Kidney (tissue), 14 donors: ENCODE data around the gene PKD2. TPM values are rescaled to one million over a fixed set of nuclear protein-coding genes. Genes with fewer than 3 reads are reported as not detected.
A peak's percentile ranks its signal among the peaks of the same experiment; 100 is the strongest.

Experiments
- DNase-seq, 5 donors: peaks; one replicate each; pipeline ENCODE4 v3.0.0-alpha.2; 2013 to 2020
- FAIRE-seq: peaks from 2 replicates; lab custom pipeline; 2012; peaks lifted over from hg19 to GRCh38; lab: Jason Lieb, UNC
- H3K27ac ChIP-seq, 2 donors: one replicate each; pipeline ENCODE4 v1.7.0; 2013; ENCODE audit warnings: low read depth in 2 of 2, low read length in 2 of 2, inconsistent platforms in 1 of 2
- H3K27me3 ChIP-seq: one replicate; pipeline ENCODE4 v1.7.1; 2013; ENCODE audit warnings: low read length, inconsistent platforms; ENCODE audit not compliant: control insufficient read depth, insufficient read depth
- H3K36me3 ChIP-seq, 3 donors: one replicate each; pipeline versions ENCODE4 v1.7.0 to v1.7.1; 2013; ENCODE audit warnings: low read length in 3 of 3, control low read depth in 1 of 3, inconsistent platforms in 1 of 3; ENCODE audit not compliant: insufficient read depth in 3 of 3, control insufficient read depth in 2 of 3
- H3K4me1 ChIP-seq, 3 donors: one replicate each; pipeline versions ENCODE4 v1.7.0 to v1.7.1; 2013; ENCODE audit warnings: low read length in 3 of 3, inconsistent platforms in 1 of 3, low read depth in 1 of 3; ENCODE audit not compliant: control insufficient read depth in 2 of 3, insufficient read depth in 2 of 3
- H3K4me3 ChIP-seq, 3 donors: one replicate each; pipeline versions ENCODE4 v1.7.0 to v1.8.1; 2013; ENCODE audit warnings: low read length in 3 of 3, control low read depth in 1 of 3, inconsistent platforms in 1 of 3
- H3K9ac ChIP-seq, 3 donors: one replicate each; pipeline versions ENCODE4 v1.7.0 to v1.7.1; 2013; ENCODE audit warnings: low read length in 3 of 3, control low read depth in 1 of 3, inconsistent platforms in 1 of 3
- H3K9me3 ChIP-seq, 3 donors: one replicate each; pipeline versions ENCODE4 v1.7.0 to v1.7.1; 2013; ENCODE audit warnings: low read length in 3 of 3, control low read depth in 1 of 3, inconsistent platforms in 1 of 3; ENCODE audit not compliant: control insufficient read depth in 2 of 3, insufficient read depth in 1 of 3
- intact Hi-C: fragments of 100-400 bp; cut with DNase I; formaldehyde crosslinking; loops from one replicate; pipeline ENCODE4 v1.11.1; 2022
- polyA plus RNA-seq: library from polyadenylated mRNA; stranded (reverse); fragments of 350-450 nt; fragmentation: Illumina TruSeq; extraction: RNeasy Lipid Tissue Mini Kit (QIAGEN cat#74804); gene quantifications from one replicate; pipeline ENCODE4 v1.2.3, GENCODE V29; 2014; ENCODE audit warnings: low read depth, low replicate concordance; ENCODE audit not compliant: insufficient read depth
- total RNA-seq: library from RNA; stranded (reverse); fragmentation: NEBNext Ultra II Directional; extraction: Animal tissue kit (Norgen Biotek cat#: 25700); gene quantifications from one replicate; pipeline ENCODE4 v1.2.1, GENCODE V29; 2021
- TF ChIP-seq, protein P1 (sequence below): IDR thresholded peaks from 3 replicates; pipeline ENCODE4 v1.5.1; 2012; ENCODE audit warnings: mild to moderate bottlenecking, moderate library complexity, borderline replicate concordance; ENCODE audit not compliant: insufficient read depth; ENCODE audit errors: extremely low read depth
- donor health status: control.
- donor health status: control.
- donor health status: control.
- donor health status: control.
- donor health status: control.
- donor health status: DM: yes; HTN: yes; CAD: no.
- donor health status: Normal renal cell carcinoma (clear cell type).

PKD2 gene
- total and polyA plus RNA-seq, 2 donors from 2014 or later: 21.2 to 92.6 TPM

DNA sequence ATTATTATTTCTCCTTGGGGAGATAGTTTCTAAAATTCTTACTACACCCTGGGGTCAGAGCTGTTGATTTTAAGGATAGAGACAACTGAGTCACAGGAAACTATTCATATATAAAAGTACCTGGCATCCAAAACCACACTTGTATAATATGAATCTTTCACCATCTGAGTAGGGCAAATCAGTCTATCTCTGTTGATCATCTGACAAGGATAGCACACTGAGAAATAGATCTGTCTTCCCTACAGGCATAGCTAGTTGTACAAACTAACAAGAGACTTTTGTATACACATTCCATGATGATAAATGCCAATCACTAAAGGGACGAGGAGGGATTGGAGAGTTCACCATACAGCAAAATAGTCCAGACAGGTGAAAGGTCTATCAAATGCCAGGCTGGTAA lies 30.0 kb downstream of the PKD2 start:
- Histone ChIP-seq H3K36me3 (peaks cover 18 to 61% (median 37%) of the 10 kb centered on the region in 3 donors), H3K4me1 (peaks cover 0 to 4% (median 0%) of the 10 kb centered on the region in 3 donors), H3K9me3 (no peaks in the 10 kb centered on the region), H3K27ac (no peak overlapping the region), H3K9ac (no peak overlapping the region), H3K27me3 (no peaks in the 10 kb centered on the region), H3K4me3 (no peak overlapping the region)
- TF ChIP-seq, protein P1, sequence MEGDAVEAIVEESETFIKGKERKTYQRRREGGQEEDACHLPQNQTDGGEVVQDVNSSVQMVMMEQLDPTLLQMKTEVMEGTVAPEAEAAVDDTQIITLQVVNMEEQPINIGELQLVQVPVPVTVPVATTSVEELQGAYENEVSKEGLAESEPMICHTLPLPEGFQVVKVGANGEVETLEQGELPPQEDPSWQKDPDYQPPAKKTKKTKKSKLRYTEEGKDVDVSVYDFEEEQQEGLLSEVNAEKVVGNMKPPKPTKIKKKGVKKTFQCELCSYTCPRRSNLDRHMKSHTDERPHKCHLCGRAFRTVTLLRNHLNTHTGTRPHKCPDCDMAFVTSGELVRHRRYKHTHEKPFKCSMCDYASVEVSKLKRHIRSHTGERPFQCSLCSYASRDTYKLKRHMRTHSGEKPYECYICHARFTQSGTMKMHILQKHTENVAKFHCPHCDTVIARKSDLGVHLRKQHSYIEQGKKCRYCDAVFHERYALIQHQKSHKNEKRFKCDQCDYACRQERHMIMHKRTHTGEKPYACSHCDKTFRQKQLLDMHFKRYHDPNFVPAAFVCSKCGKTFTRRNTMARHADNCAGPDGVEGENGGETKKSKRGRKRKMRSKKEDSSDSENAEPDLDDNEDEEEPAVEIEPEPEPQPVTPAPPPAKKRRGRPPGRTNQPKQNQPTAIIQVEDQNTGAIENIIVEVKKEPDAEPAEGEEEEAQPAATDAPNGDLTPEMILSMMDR: no peak
- DNase-seq (no peak), FAIRE-seq (no peak)
- intact Hi-C loops: loop anchor here (5.0 kb wide), 1 partner anchor 175 kb away; no protein-coding TSS in a partner anchor

DNA sequence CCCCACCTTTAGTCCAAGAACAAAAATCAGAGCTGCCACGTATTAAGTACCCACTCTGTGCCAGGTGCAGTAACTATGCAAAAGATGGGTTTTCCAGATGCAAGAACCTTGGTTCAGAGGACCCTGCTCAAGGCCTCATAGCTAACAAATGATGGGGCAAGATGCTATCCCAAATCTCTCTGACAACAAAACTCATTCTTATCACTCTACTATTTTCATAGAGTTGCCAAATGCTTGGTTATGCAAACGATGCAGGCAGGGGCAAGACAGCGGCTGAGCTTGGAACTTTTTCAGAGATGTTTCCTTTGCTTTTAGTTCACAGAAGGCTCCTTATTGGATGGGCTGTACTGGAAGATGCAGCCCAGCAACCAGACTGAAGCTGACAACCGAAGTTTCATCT lies 30.5 kb downstream of the PKD2 start:
- TF ChIP-seq, protein P1: no peak
- H3K9me3 ChIP-seq: no peaks in the 10 kb centered on the region
- DNase-seq (no peak), FAIRE-seq (no peak)
- H3K4me1 ChIP-seq: peaks cover 0 to 4% (median 0%) of the 10 kb centered on the region in 3 donors
- intact Hi-C loops: loop anchor here (5.0 kb wide), 1 partner anchor 174 kb away; no protein-coding TSS in a partner anchor
- no peaks in the 10 kb centered on the region for H3K27me3 ChIP-seq
- H3K9ac ChIP-seq: no peak overlapping the region
- H3K36me3 ChIP-seq: peaks cover 18 to 61% (median 37%) of the 10 kb centered on the region in 3 donors
- H3K27ac ChIP-seq: no peak overlapping the region
- no peak overlapping the region for H3K4me3 ChIP-seq

DNA sequence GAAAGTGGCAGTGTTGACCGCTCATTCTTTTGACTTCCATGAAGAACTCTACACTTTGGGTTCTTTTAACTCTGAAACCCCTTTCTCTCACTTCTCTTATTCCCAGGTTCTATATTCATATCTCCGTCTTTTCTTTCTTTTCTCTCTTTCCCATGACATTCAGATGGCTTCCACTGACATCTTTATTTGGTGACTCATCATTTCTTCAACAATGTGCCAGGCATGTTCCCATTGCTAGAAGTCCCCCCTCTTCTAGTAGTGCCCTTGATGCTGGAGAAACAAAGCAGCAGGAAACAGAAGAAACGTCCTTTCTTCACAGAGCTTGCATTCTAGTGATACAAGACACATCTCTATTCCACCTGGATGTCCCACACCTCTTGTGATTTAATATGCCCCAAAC lies 33.3 kb downstream of the PKD2 start:
- Histone ChIP-seq H3K4me3 (no peak overlapping the region), H3K27ac (no peak overlapping the region), H3K36me3 (peaks cover 16 to 72% (median 39%) of the 10 kb centered on the region in 3 donors), H3K27me3 (no peaks in the 10 kb centered on the region), H3K9ac (no peak overlapping the region), H3K9me3 (no peaks in the 10 kb centered on the region), H3K4me1 (peaks cover 0 to 4% (median 0%) of the 10 kb centered on the region in 3 donors)
- DNase-seq: no peak
- intact Hi-C loops: no loop called here
- FAIRE-seq: no peak
- TF ChIP-seq, protein P1: no peak

DNA sequence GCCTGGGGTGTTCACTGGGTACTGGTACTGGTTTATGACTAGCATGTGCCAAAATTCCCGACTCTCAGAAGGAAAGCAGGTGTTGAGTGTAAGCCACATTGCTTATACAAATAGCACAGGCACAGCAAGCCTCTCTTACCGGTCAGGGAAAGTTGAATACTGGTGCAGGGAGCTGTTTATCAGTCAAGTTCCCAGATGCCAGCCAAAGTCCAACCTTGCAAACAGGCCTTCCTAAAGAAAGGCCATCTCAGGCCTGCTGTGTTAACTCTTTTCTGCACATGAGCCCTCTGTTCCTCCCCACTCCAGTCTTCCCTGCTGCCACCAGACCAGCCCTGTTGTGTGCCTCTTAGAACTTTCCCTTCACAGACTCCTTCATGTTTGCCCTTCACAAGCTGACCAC lies 34.2 kb downstream of the PKD2 start:
- DNase-seq (no peak), FAIRE-seq (no peak)
- Histone ChIP-seq H3K9ac (no peak overlapping the region), H3K4me3 (no peak overlapping the region), H3K36me3 (peaks cover 11 to 72% (median 34%) of the 10 kb centered on the region in 3 donors), H3K27ac (peak overlapping the region in 1 of 2 donors; percentile 16), H3K27me3 (no peaks in the 10 kb centered on the region), H3K4me1 (peaks cover 0 to 4% (median 0%) of the 10 kb centered on the region in 3 donors), H3K9me3 (no peaks in the 10 kb centered on the region)
- TF ChIP-seq, protein P1: no peak
- intact Hi-C loops: no loop called here
